ENCODE measurements around the gene CD6.

DNA sequence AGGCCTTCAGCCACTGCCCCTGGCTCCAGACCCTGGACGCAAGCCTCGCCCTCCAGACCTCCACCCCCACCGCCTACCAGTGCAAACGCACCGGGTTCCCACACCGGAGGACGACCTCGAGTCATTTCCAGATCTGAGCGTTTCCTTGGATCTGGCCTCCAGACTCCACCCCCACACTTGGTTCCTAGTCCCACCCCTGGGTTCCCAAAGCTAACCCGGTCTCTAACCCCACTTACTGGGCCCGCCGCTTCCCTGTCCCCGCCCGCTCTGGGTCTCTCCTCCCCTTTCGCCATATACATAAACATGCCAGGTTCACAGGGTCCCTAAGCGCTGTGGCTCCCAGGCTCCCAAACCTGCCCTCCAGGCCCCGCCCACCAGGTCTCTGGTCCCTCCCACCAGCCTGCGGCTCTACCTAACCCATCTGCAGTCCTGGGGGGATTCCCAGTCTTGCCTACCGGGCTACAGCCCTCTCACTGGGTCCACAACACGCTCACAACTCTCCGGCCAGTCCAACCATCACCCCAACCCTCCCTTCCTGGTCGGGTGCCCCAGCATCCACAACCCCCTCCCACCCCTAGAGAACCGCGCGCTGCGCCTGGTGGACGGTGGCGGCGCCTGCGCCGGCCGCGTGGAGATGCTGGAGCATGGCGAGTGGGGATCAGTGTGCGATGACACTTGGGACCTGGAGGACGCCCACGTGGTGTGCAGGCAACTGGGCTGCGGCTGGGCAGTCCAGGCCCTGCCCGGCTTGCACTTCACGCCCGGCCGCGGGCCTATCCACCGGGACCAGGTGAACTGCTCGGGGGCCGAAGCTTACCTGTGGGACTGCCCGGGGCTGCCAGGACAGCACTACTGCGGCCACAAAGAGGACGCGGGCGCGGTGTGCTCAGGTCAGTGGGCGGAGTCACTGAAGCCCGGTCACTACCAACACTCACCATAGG is 36.7 kb downstream of the CD6 start:
- TF ChIP-seq, protein P1, sequence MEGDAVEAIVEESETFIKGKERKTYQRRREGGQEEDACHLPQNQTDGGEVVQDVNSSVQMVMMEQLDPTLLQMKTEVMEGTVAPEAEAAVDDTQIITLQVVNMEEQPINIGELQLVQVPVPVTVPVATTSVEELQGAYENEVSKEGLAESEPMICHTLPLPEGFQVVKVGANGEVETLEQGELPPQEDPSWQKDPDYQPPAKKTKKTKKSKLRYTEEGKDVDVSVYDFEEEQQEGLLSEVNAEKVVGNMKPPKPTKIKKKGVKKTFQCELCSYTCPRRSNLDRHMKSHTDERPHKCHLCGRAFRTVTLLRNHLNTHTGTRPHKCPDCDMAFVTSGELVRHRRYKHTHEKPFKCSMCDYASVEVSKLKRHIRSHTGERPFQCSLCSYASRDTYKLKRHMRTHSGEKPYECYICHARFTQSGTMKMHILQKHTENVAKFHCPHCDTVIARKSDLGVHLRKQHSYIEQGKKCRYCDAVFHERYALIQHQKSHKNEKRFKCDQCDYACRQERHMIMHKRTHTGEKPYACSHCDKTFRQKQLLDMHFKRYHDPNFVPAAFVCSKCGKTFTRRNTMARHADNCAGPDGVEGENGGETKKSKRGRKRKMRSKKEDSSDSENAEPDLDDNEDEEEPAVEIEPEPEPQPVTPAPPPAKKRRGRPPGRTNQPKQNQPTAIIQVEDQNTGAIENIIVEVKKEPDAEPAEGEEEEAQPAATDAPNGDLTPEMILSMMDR (IDR thresholded peaks at IDR 0.05) = no peak
- TF ChIP-seq POLR2A (IDR thresholded peaks at IDR 0.05) (no peak), POLR2AphosphoS5 (IDR thresholded peaks at IDR 0.05) (no peak), EP300 (IDR thresholded peaks at IDR 0.05) (no peak)

Data from stomach (tissue), 4 donors.